ENCODE data around the gene POGLUT3. TPM values are rescaled to one million over a fixed set of nuclear protein-coding genes. Genes with fewer than 3 reads are reported as not detected.

The POGLUT3 gene
- total RNA-seq, 1 experiment from 2014 or later, result 37.2 TPM

Other genes with a start within 250 kb of the POGLUT3 start
- gene C11orf65, start 30.9 kb downstream of the POGLUT3 start, total RNA-seq (2014; rRNA removed; shearing (Covaris generic)), result 3.4 TPM in 1 of 2 replicates, not detected in the other
- gene EXPH5, start 95.4 kb upstream of the POGLUT3 start, total RNA-seq (2014; rRNA removed; shearing (Covaris generic)), result 0.05 TPM in 1 of 2 replicates, not detected in the other
- gene DDX10, start 166.7 kb upstream of the POGLUT3 start, total RNA-seq (2014; rRNA removed; shearing (Covaris generic)), result 21.9 and 24.7 TPM in 2 replicates